Nucleus accumbens (tissue), 56 donors: ENCODE measurements around the gene SIRT2.
"Not testable (repeated sequence)": the region's sequence is repeated elsewhere in the genome, so short reads cannot be mapped to it uniquely, and the experiment has no call there.

Experiments
- DNase-seq, 56 donors: peaks; one replicate each; lab custom pipeline; 2025; lab: John Stamatoyannopoulos, UW

The SIRT2 gene

DNA sequence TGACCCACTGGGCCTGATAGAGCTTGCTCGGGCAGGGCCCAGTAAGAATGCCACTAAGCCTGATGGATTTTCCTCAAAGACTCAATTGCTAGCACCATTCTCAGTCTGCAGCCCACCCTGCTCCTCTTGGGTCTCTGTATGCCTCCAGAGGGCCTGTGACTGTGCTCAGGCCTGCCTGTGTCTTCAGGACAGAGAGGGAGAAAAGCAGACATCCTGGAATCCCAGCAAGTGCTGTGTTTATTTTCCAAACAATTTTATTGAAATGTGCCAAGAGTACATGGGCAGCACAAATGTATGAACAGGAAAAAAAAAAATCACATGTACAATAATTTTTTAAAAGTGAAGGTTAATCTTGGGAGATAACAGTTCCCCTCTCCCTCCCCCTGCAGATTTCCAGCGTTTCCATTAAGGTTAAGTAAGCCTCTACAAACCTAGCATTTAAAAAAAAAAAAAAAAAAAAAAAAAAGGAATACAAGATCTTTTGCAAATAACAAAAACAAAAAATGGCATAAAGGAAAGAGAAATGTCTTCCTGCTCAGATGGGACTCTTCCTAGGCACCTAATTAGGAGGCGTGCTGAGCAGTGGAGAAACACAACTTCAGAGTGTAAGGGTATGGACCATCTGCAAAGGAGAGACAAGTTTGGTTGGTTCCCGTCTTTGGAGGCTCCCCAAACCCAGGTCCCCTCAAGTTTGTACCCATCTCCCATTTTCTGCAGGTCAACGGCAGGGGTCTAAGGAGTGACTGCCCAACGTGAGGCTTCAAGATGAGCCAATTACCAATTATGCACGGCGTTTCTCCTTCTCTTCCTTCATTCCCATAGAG lies 63.0 kb downstream of the SIRT2 start:
- DNase-seq, result no peak

DNA sequence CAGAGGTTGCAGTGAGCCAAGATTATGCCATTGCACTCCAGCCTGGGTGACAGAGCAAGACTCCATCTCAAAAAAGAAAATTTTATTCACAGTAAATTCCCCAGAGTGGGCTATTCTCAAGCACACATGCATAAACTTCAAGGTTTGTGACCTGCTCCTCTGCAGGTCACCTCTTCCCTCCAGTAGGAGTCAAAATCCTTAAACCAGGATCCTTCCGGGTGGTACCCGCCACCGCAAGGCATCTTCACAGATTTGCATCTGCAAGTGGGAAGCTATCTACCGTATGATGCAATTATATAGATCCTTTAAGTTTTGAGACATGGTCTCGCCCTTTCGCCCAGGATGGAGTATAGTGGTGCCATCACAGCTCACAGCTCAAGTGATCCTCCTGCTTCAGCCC lies 64.8 kb downstream of the SIRT2 start:
- no peak for DNase-seq

DNA sequence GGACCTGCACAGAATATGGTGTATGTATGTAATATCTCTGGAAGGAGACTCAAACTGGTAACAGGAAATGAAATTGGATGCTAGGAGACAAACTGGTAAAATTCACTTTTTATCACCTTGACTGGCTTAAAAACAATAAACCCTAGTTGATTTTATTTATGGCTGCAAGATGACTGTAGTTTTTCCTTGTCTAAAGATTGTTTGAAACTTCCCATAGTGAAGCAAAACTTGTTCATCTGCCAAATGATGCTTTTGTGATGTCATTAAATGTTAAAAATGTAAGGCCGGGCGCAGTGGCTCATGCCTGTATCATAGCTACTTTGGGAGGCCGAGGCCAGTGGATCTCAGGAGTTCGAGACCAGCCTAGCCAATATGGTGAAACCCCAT lies 65.3 kb downstream of the SIRT2 start:
- no peak for DNase-seq

DNA sequence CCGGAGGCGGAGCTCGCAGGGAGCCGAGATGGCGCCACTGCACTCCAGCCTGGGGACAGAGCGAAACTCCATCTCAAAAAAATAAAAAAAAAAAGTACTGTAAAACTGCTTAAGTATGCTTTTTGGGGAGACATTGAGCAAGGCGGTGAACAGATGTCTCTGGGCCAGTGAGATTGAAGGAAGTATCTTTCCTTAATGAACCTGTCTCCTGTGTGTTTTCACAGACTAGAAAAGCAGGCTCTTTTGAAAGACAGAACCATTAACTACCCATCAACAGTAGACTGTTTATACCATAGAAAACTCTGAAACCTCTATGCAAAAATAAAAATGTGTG lies 66.4 kb downstream of the SIRT2 start:
- DNase-seq, result no peak

DNA sequence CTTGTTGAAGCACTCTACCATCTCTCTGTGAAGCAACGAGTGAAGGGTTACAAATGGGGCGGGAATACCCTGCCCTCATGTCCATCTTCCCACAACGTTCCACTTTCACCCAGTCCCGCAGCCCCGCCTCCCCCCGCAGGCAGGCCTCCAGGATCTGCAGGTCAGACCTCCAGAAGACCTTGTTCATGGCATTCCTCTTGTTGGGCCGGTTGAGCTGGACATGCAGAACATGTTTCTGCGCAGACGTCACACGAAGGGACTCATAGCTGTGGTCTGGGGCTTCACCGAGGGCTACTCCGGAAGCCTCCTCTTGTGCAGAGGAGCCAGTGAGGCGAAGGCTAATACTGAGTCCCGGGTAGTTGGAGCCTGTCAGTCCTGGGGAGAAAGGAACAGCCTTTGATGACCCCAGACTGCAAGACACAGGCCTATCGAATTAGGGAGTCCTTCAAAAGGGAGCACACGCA lies 68.2 kb downstream of the SIRT2 start:
- DNase-seq, result peak in 33 of 56 donors; percentile 5 to 56 (median 38)

DNA sequence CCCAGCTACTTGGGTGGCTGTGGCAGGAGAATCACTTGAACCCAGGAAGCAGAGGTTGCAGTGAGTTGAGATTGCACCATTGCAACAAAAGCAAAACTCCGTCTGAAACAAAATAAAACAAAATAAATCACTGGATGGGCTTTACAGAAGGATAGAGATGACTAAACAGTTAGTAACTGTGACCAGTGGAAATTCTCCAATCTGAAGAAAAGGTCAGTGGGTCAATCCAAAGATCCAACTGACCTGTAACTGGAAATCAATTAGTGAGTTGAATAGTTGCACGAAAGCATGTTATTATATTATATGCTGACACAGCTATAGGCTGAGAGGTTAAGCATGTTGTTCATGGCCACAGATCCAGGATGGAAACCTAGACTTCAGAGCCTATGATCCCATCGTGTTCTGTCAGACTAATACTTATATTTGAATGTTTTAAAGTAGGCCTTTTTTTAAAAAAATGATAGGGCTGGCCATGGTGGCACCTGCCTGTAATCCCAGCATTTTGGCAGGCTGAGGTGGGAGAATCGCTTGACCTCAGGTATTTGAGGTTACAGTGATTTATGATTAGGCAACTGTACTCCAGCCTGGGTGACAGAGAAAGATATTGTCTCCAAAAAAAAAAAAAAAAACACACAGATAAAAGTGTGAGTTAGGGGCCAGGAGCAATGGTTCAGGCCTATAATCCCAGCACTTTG lies 69.2 kb downstream of the SIRT2 start:
- no peak for DNase-seq

DNA sequence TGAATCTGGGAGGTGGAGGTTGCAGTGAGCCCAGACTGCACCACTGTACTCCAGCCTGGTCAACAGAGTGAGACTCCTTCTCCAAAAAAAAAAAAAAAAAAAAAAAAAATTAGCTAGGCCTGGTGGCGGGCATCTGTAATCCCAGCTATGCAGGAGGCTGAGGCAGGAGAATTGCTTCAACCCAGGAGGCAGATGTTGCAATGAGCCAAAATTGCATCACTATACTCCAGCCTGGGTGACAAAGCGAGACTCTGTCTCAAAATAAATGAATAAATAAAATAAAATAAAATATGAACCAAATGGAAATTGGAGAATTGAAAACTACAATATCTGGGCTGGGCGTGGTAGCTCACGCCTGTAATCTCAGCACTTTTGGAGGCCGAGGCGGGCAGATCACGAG lies 70.2 kb downstream of the SIRT2 start:
- not testable (repeated sequence) for DNase-seq
